ENCODE measurements around the gene HSDL2.

Gene HSDL2

DNA sequence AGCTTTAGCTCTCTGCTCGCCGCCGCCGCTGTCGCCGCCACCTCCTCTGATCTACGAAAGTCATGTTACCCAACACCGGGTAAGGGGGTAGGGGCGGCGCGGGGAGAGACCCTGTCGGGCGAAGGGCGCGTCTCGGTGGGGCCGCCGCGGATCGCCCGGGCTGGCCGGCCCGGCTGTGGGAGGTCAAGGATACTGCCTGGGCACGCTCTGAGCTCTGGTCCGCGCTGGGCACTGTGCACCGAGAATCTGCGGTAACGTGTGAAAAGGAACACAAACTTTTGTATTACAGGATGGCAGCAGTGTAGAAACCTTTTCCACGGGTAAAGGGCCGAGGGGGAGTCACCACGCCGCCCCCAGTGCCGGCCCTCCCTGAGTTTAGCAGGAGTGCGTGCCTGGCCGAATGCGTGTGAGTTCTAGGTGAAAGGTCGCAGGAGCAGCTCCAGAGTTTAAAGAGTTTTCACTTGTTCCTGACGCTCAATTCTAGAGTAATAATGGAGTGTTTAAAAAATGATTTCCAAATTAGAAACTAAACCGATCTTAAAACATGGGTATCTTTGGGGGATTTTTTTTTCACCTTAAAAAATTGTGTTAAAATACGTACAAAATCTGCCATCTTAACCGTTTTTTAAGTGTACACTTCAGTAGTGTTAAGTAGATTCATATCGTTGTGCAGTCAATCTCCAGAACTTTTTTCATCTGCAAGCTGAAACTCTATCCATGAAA lies at the start of gene HSDL2:
Gene HSDL2, plus strand, starts transcription at position 7 of the 723 bp plus-strand sequence. Its CDS starts 56 bp downstream, at position 63.
- DNase-seq (ENCODE audit: extremely low read depth, insufficient read length): no peak
- Histone ChIP-seq H3K36me3 (ENCODE audit: control insufficient read depth, insufficient read depth, low read length) (no peaks in the 10 kb centered on the region), H3K4me3 (replicated peaks; ENCODE audit: low read depth, low read length) (peak within 1 kb of the TSS; percentile 96), H3K27me3 (replicated peaks; ENCODE audit: control insufficient read depth, insufficient read depth, low read length) (no peaks in the 10 kb centered on the region)
- TF ChIP-seq CTCF (IDR thresholded peaks at IDR 0.05; ENCODE audit: insufficient read depth, low read length, poor library complexity, severe bottlenecking): no peak

DNA sequence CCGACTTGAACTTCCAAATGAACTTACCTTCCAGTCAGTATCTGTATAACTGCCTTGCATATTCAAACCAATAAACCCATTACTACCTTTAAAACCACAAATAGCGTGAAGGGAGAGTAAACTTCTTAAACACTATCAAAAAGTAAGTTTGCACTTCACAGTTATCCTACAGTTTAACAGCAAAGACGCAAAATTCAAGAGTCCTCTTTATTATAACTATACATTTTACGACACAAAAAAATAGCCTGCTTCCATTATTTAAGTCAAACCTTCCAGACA lies 48.3 kb upstream of the HSDL2 start:
- Histone ChIP-seq H3K27me3 (replicated peaks; ENCODE audit: control insufficient read depth, insufficient read depth, low read length) (no peaks in the 10 kb centered on the region), H3K4me3 (replicated peaks; ENCODE audit: low read depth, low read length) (peak overlapping the region; percentile 88), H3K36me3 (ENCODE audit: control insufficient read depth, insufficient read depth, low read length) (no peaks in the 10 kb centered on the region)
- no peak for DNase-seq (ENCODE audit: extremely low read depth, insufficient read length)
- TF ChIP-seq CTCF (IDR thresholded peaks at IDR 0.05; ENCODE audit: insufficient read depth, low read length, poor library complexity, severe bottlenecking): no peak

- Histone ChIP-seq H3K36me3 (ENCODE audit: control insufficient read depth, insufficient read depth, low read length) (no peaks in the 10 kb centered on the region), H3K27me3 (replicated peaks; ENCODE audit: control insufficient read depth, insufficient read depth, low read length) (no peaks in the 10 kb centered on the region), H3K4me3 (replicated peaks; ENCODE audit: low read depth, low read length) (peak overlapping the region; percentile 88)
- TF ChIP-seq CTCF (IDR thresholded peaks at IDR 0.05; ENCODE audit: insufficient read depth, low read length, poor library complexity, severe bottlenecking): no peak
- no peak for DNase-seq (ENCODE audit: extremely low read depth, insufficient read length)
Observed at GRCh38 chr9:112332214-112332613, 47.7 kb upstream of the HSDL2 start.

DNA sequence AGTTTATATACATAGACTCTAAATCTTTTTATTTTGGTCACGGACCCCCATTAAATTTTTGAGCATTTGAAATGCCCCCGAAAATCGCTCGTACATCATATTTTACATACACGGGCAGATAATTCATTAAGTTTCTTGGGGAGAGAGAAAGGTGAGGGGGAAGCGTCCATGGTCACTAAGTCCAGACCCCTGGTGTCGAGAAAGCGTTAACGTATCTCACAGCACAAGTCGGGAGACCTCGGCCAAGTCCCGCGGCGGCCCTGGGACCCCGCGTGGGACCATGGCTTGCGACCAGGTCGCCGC lies 47.3 kb upstream of the HSDL2 start:
- H3K36me3 ChIP-seq (ENCODE audit: control insufficient read depth, insufficient read depth, low read length): no peaks in the 10 kb centered on the region
- peak overlapping the region; percentile 88 for H3K4me3 ChIP-seq (replicated peaks; ENCODE audit: low read depth, low read length)
- no peaks in the 10 kb centered on the region for H3K27me3 ChIP-seq (replicated peaks; ENCODE audit: control insufficient read depth, insufficient read depth, low read length)
- DNase-seq (ENCODE audit: extremely low read depth, insufficient read length): no peak
- no peak for TF ChIP-seq CTCF (IDR thresholded peaks at IDR 0.05; ENCODE audit: insufficient read depth, low read length, poor library complexity, severe bottlenecking)

GRCh38 chr9:112332977-112333638 lies 46.8 kb upstream of the HSDL2 start, which contains the start of gene PTBP3:
Gene PTBP3, minus strand, starts transcription at chr9:112333619. Its CDS starts 35,754 bp downstream, at chr9:112297865.
- DNase-seq (ENCODE audit: extremely low read depth, insufficient read length): peak; percentile 93
- Histone ChIP-seq H3K4me3 (replicated peaks; ENCODE audit: low read depth, low read length) (peak within 1 kb of the TSS; percentile 88), H3K36me3 (ENCODE audit: control insufficient read depth, insufficient read depth, low read length) (no peaks in the 10 kb centered on the region), H3K27me3 (replicated peaks; ENCODE audit: control insufficient read depth, insufficient read depth, low read length) (no peaks in the 10 kb centered on the region)
- no peak for TF ChIP-seq CTCF (IDR thresholded peaks at IDR 0.05; ENCODE audit: insufficient read depth, low read length, poor library complexity, severe bottlenecking)
